ENCODE measurements around the gene AAGAB.

- TF ChIP-seq CTCF (conservative IDR thresholded peaks at IDR 0.05 in 1 of 2, IDR thresholded peaks at IDR 0.05 in 1 of 2; ENCODE audit: low read depth in 1 of 2, low read length in 2 of 2) (no peak), EZH2 (IDR thresholded peaks at IDR 0.05; ENCODE audit: low read length, missing control alignments) (no peak)
Measured at GRCh38 chr15:67199391-67199790, 55.1 kb downstream of the AAGAB start.

Data from fibroblast of lung (primary cell).